ENCODE results near the gene ZSCAN12.

DNA sequence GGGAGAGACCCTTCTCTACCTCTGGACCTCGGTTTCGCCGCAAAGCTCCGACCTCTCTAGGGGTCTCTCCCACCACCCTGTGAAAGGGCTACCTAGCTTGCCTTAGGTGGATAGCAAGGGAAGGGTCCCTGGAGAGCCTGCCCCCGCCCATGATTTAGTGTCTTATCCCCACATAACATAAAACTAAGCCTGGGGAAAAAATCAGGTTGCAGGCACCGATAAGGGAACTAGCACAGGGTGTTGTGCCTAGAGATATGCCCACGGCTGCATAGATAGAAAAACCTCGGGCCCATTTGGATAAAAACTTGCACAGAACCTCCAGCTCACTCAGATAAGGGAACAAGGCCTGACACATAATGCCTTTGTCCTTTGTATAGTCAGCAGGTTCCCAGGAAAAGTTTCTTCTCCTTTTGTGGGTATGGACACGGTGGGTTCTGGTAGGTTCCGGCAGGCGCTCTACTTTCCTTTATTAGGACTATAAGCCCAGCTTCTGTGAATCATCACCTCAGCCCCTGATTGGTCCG lies 64.4 kb downstream of the ZSCAN12 start:
- TF ChIP-seq, protein P1, sequence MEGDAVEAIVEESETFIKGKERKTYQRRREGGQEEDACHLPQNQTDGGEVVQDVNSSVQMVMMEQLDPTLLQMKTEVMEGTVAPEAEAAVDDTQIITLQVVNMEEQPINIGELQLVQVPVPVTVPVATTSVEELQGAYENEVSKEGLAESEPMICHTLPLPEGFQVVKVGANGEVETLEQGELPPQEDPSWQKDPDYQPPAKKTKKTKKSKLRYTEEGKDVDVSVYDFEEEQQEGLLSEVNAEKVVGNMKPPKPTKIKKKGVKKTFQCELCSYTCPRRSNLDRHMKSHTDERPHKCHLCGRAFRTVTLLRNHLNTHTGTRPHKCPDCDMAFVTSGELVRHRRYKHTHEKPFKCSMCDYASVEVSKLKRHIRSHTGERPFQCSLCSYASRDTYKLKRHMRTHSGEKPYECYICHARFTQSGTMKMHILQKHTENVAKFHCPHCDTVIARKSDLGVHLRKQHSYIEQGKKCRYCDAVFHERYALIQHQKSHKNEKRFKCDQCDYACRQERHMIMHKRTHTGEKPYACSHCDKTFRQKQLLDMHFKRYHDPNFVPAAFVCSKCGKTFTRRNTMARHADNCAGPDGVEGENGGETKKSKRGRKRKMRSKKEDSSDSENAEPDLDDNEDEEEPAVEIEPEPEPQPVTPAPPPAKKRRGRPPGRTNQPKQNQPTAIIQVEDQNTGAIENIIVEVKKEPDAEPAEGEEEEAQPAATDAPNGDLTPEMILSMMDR (IDR thresholded peaks at IDR 0.05), result no peak
- no peak for TF ChIP-seq POLR2A (IDR thresholded peaks at IDR 0.05)
